Middle frontal gyrus (tissue), 1 donor: ENCODE measurements around the gene ZDHHC9.
"Not testable (repeated sequence)": the region's sequence is repeated elsewhere in the genome, so short reads cannot be mapped to it uniquely, and the experiment has no call there.

Experiments used
- DNase-seq: peaks from one replicate; pipeline ENCODE4 v3.0.0-alpha.2; 2015; ENCODE audit warnings: low spot score; ENCODE audit errors: extremely low spot score

Gene ZDHHC9

GRCh38 chrX:129843459-129844306 is at the start of gene ZDHHC9:
ZDHHC9 (minus strand) TSS chrX:129843886; CDS start chrX:129841945, 1,941 bp downstream.
- peak; percentile 74 for DNase-seq

GRCh38 chrX:129877401-129877800 is 33.7 kb upstream of the ZDHHC9 start:
- no peak for DNase-seq

- DNase-seq = no peak
Observed at GRCh38 chrX:129876771-129877305, 33.2 kb upstream of the ZDHHC9 start.

- no peak for DNase-seq
Observed at GRCh38 chrX:129875669-129876068, 32.0 kb upstream of the ZDHHC9 start.

- DNase-seq = no peak
Observed at GRCh38 chrX:129872524-129872923, 28.8 kb upstream of the ZDHHC9 start.

DNA sequence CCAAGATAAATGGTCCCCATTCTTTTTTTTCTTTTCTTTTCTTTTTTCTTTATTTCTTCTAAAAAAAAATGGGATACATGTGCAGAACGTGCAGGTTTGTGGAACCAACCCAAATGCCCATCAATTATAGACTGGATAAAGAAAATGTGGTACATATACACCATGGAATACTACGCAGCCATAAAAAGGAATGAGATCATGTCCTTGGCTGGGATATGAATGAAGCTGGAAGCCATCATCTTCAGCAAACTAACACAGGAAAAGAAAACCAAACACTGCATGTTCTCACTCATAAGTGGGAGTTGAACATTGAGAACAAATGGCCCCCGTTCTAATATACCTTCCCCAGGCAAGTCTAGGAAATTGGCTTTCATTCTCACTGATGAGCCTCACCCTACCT is 22.6 kb upstream of the ZDHHC9 start:
- not testable (repeated sequence) for DNase-seq

GRCh38 chrX:129859134-129859533 is 15.4 kb upstream of the ZDHHC9 start:
- not testable (repeated sequence) for DNase-seq

GRCh38 chrX:129851825-129852224 is 8.1 kb upstream of the ZDHHC9 start:
- DNase-seq = not testable (repeated sequence)

- DNase-seq = no peak
Observed at GRCh38 chrX:129846716-129847115, 3.0 kb upstream of the ZDHHC9 start.

GRCh38 chrX:129845616-129846190 is 2.0 kb upstream of the ZDHHC9 start:
- no peak for DNase-seq

- no peak for DNase-seq
Observed at GRCh38 chrX:129843209-129843458, 552 bp downstream of the ZDHHC9 start.

- no peak for DNase-seq
Observed at GRCh38 chrX:129842510-129843208, 1.0 kb downstream of the ZDHHC9 start.

- no peak for DNase-seq
Observed at GRCh38 chrX:129840344-129840743, 3.3 kb downstream of the ZDHHC9 start.

DNA sequence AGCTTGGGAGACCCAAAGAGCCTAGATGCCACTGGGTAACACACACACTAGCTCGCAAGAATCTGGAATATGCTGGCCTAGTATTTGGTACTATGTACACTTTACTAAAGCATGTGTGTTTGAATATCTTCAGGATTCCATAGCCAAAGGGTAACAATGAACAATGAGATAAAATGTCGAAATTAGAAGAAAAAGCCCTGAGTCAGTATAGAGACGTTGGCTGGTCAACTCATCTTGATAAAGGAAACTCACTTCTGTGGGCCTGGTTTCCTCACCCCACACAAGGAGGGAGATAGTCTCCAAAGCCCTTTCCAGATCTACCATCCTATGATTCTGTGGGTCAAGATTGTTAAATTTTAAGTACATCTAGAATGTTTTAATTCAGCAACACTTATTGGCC is 6.9 kb downstream of the ZDHHC9 start:
- DNase-seq = no peak

DNA sequence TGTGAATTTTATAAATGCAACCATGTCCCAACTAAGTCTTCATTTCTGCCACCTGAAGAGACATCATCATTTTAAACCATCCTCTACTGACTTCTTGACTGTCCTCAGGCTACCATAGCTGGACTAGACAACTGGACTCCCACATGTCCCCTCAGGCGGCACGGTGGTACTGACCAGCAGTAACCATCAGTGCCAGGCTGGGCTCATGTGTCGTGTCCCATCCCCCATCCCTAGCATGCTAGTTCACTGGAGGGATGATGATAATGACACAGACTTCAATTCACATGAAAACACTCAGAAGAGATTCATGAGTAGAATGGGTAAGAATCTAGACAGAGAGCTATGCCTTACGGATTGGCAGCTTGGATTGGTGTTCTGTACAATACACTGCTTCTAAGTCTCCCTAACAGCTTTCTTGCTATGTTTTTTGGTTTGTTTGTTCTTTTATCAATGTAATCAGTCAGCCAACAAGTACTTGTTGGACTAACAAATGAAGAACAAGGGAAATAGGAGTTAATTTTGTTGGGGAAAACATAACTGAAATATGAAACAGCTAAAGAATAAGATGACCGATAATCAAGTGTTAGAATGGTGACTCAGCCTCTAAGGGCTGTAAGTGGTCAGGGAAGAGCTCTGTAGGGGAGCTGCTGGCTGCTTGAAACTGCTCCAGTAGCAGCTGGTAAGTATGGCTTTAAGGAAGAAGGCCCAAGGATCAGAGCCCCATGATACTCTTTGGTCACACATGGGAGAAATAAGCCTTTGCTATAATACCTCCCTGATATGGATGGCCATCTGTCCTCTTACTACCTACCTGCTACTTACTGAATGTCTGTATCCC is 10.3 kb downstream of the ZDHHC9 start:
- DNase-seq = no peak

GRCh38 chrX:129831091-129831885 is 12.4 kb downstream of the ZDHHC9 start:
- DNase-seq = no peak

DNA sequence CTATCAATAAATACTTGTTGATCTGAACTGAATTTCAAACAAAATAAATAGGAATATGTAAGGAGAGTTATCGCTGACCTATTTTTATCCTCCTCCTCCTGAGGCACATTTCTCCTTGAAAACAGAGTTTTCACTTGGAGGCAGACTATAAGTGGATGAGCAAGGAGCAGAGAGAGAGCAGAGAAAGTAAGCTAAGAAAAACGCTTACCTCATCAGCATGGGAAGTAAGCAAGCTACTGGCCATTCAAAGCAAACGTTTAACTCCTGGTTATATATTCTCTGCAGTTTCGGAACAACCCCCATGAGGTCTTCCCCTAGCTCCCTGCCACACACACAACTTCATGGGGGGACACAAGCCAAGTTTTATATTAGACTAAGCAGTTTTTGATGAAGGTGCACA is 13.2 kb downstream of the ZDHHC9 start:
- no peak for DNase-seq

DNA sequence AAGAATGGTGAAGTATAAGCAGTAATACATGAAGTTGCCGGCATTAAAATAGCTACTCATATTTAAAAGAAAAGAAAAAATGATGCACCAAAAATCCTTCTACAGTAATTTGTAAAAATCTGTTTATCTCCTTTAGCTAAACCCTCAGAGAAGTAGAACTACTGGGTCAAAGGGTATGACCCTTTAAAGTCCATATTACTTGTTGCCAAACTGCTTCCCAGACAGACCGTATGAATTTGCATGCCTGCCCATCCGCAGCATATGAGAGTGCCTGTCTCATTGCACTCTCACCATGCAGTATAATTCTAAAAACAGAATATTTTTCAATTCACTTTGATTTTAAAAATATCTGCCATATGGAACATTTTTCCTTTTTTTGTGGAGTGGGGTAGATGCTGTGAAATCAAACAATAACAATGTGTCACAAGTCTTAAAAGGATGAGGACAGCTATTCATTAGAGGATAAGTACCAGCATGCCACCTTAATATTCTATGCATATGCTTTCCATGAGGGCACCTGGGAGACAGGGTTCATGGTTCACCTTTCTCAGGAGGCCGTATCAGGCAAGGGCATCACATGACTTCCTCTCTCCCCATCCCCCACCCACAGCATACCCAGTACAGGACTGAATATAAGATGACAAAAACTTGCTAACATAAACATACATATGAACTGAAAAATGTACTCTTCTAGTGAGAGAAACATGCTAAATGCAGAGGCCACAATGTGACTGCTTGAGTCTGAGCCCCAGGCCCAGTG is 17.8 kb downstream of the ZDHHC9 start:
- DNase-seq = no peak

DNA sequence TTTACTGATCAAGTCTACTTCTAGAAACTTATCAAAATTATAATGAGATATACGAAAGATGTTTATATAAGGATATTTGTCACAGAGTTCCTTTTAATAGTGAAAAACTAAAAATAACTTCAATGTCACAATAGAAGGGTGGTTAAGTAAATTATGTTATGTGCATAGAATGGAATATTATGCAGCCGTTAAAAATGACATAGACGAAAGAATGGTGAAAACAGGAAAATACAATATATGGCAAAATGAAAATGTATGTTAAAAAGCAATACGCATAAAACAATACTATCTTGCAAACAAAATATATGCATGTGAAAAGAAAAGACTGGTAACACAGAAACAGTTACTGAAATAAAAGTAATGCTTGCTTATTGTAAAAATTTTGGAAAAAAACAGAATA is 19.1 kb downstream of the ZDHHC9 start:
- no peak for DNase-seq

- DNase-seq = no peak
Observed at GRCh38 chrX:129823522-129823921, 20.2 kb downstream of the ZDHHC9 start.
